GM18907 (cell line): ENCODE data around the gene CABCOCO1.
"Not testable (repeated sequence)": the region's sequence is repeated elsewhere in the genome, so short reads cannot be mapped to it uniquely, and the experiment has no call there.

Source experiments
- ATAC-seq: cut with Tn5 transposase; IDR thresholded peaks from one replicate; pipeline ENCODE4 v1.9.1; 2021; ENCODE audit warnings: mild to moderate bottlenecking, moderate library complexity; ENCODE audit not compliant: unreplicated experiment

CABCOCO1 gene

DNA sequence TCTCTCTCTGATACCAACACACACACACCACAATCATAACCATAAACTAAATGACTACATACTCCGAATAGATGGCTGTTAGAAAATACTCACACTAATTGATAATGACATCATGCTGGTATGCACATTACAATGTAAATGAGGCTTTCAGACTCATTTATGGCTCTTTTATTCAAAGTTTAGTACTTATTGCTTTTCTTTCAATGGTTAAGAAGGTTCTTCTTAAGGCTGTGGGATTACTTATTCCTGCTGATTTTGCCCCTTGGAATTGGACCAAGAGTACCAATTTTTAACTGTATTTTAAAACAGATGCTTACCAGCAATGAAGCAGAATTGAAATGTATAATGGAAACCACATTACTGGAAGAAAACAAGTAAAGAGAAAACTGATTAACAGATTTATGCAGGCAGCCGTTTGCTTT lies 20.6 kb upstream of the CABCOCO1 start:
- no peak for ATAC-seq

- ATAC-seq, result no peak
Measured at GRCh38 chr10:61642676-61643075, 20.1 kb upstream of the CABCOCO1 start.

DNA sequence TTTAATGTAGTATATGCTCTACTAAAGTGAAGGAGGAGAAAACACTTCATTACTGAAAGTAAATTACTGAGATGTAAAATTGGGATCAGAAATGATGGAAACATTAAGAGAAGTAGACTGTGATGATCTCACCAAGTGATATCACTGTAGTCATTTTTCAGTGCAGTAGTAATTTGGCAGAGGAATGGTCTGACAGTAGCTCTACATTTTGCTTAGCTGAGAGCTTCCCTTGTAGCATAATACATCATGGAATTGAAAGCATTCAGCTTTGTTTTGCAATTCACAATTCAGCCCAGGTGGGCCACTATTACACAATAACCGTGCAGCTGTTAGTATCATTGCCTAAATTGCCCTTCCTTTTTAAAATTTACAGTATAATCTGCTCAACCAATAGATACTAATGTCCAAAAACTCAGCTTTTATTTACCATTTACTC lies 19.4 kb upstream of the CABCOCO1 start:
- ATAC-seq, result no peak

GRCh38 chr10:61653699-61654098 lies 9.0 kb upstream of the CABCOCO1 start:
- no peak for ATAC-seq

- no peak for ATAC-seq
Measured at GRCh38 chr10:61655335-61655851, 7.3 kb upstream of the CABCOCO1 start.

DNA sequence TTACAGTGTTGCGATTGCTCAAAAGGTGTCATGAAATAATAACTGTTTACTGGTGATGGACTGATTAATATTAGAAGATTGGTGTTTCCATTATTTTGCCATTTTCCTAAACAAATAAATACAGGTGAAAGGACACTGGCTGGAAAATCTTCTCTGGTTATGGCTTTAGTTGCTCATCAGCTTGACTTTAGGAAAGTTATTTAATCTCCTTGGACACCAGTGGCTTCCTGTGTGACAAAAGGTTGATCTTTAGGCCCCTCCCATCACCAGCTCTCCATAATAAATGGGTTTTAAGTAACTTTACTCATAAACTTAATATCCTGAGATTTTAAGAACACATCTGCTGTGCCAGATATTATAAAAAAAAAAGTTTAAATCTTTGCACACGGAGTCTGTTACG lies 737 bp downstream of the CABCOCO1 start:
- ATAC-seq, result no peak

- no peak for ATAC-seq
Measured at GRCh38 chr10:61664985-61665384, 2.3 kb downstream of the CABCOCO1 start.

DNA sequence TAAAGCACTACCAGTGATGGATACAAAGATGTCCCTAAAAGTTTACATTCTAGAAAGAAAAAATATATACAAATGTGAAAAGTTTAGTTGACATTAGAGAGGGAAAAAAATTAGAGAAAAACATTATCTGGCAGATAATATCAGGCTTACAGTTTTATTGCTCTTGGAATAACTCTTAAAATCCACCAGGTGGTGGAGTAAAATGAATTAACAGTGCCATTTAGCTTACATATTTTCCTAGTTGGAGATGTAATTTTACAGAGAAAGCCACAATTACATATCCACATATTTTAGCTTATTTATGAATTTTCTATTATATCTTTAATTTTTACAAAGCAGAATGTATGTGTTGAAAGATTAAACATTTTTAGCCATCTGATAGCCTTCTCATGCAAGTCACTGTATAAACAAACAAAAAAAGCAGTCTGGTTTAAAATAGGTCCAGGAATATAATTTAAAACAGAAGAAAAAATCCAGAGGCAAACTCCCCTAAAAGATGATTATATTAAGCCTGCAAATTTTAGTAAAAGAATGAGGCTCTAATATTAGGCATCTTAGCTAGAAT lies 6.5 kb downstream of the CABCOCO1 start:
- no peak for ATAC-seq

DNA sequence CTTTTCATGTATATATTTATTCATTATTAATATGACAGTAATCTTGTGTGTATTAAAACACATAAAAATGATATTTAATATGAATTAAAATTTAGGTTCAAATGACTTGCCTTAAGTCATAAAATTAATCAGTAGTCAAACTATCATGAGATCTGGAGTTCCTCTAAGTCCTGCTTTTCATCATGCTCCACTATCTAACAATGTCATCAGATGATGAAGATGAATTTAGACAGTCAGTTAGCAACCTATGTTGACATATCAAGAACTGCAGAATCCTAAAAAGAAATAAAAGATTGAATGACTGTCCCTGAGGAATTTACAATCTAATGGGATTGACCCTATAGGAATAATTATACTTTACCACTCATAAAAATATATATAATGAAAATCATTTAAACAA lies 7.1 kb downstream of the CABCOCO1 start:
- ATAC-seq, result no peak

GRCh38 chr10:61673360-61673759 lies 10.6 kb downstream of the CABCOCO1 start:
- ATAC-seq, result no peak

DNA sequence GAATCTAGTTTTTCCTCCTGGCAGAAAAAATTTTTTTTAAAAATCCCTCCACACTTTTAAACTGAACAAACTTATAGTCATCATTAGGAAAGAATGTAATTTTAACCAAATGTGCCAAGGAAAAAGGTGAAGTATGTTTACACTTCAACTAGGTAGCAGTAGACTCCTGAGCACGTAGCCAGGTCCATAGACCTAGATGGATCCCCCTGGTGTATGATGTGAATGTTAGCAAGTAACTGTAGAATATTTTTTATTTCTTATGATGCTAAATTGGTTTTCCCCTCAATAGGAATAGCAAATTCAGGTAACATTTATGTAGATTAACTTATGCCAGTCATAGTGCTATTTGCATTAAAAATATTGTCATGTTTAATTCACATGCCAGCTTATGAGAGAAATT lies 19.6 kb downstream of the CABCOCO1 start:
- ATAC-seq, result no peak

GRCh38 chr10:61683319-61683718 lies 20.6 kb downstream of the CABCOCO1 start:
- ATAC-seq, result no peak

DNA sequence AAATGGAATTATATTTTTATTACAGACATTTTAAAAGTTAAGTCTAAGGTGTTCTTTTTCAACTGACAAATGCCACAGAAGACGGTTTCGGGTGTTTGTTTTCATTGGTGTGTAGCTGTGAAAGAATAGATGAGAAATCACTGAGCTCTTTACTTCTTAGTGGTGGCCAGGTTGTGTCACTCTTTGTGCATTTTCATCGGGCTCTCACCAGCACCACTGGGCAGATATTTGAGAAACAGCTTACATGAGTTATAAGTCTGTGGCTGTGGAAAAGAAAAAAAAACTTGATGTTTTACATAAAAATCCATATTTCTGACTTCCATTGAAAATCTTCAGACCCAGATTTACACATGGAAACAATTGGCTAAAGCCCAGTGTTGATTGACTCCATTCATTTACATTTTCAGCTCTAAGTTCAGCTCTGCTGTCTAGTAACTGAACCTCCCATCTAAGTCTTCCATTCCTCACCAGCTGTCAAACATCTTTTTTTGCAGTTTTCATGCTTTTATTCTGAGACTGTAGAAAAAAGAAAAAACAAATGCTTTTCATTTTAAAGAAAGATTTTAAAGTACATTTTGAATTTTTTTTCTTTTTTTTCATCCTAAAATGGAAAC lies 22.3 kb downstream of the CABCOCO1 start:
- no peak for ATAC-seq

GRCh38 chr10:61688551-61689308 lies 26.0 kb downstream of the CABCOCO1 start:
- no peak for ATAC-seq

DNA sequence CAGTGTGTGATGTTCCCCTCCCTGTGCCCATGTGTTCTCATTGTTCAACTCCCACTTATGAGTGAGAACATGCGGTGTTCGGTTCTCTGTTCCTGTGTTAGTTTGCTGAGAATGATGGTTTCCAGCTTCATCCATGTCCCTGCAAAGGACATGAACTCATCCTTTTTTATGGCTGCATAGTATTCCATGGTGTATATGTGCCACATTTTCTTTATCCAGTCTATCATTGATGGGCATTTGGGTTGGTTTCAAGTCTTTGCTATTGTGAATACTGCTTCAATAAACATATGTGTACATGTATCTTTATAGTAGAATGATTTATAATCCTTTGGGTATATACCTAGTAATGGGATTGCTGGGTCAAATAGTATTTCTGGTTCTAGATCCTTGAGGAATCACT lies 28.9 kb downstream of the CABCOCO1 start:
- not testable (repeated sequence) for ATAC-seq

DNA sequence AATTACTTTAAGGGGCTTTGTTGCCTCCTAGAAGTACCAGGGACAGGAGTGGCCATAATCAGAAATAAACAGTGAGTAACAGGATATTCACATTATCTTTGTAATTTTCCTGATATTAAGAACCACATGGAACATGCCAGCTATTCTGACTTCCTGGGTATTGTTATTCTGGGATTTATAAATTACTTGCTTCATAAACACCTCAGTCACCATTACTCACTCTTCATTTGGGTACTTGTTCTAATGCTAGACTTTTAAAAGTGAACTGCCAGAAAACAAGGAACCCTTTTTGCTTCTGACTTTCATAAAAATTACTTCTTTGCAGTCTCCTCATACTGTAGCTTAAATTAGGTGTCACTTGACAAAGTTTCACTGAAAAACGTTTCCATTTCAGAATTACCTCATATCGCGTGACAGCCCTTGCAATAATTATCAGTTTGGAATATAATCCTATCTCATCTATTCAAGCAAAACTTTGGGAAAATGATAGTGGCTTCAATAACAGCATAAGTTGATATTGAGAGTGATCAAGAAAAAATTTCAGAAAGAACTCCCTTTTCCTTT lies 29.8 kb downstream of the CABCOCO1 start:
- no peak for ATAC-seq

GRCh38 chr10:61698968-61699655 lies 36.4 kb downstream of the CABCOCO1 start:
- no peak for ATAC-seq

DNA sequence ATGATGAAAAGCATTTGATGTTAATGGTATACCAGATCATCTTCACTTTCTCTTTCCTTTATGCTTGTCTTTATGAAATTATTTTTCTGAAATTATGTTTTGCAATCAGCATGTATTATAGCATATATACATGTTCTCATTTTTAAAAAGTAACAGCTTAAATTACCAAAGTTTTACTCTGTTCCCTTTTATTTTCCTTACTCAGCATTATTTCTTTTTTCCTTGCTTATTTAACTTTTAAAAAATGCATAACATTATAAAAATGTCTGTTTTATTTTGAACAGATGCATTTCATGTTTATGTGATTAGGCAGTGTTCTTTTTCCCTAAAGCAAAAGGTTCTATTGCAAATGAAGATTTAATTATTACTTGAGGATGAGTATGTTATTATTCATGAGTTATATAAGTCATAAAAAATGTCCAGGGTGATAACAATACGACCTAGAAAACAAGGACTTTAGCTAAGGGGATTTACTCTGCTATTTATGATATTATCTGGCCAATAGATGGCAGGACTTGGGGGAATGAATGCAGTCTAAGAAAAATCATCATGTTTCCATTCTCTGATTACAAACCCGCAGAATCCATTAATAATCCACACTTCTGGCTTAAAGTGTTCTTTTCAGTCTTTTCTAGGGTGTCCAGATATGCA lies 38.5 kb downstream of the CABCOCO1 start:
- no peak for ATAC-seq

GRCh38 chr10:61701706-61702105 lies 39.0 kb downstream of the CABCOCO1 start:
- ATAC-seq, result no peak

DNA sequence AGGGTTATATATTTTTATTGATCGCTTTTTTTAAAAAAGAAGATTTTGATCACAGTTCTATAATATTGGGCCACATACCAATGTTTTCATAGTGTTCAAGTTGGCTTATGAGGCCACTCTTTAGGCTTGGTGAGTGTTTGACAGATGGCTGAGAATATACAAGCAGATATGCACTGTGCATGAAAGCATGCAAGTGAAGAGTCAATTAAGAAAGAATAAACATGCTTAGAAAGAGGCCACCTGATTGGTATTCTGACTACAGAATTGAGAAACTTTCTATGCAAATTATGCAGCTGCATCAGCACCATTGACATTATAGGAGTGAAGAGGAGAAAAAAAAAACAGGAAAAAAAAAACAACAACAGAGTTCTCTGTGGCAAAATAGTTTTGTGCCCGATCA lies 39.9 kb downstream of the CABCOCO1 start:
- no peak for ATAC-seq
